Panc1 (cell line): ENCODE data around the gene ZNF135.

Source experiments
- POLR2AphosphoS5 ChIP-seq: IDR thresholded peaks from 2 replicates; pipeline ENCODE4 v1.6.1; 2012; ENCODE audit warnings: mild to moderate bottlenecking, low read depth, low read length, moderate library complexity
- SIN3A ChIP-seq: IDR thresholded peaks from 2 replicates; pipeline ENCODE4 v1.6.1; 2012; ENCODE audit warnings: low read depth, mild to moderate bottlenecking, low read length, moderate library complexity, borderline replicate concordance; ENCODE audit not compliant: insufficient read depth
- TCF7L2 ChIP-seq: IDR thresholded peaks from 2 replicates; pipeline ENCODE4 v1.6.1; 2011; ENCODE audit warnings: mild to moderate bottlenecking, low read depth, low read length, inconsistent platforms
- TF ChIP-seq, protein P1 (sequence below): fragments of 450-650 bp; IDR thresholded peaks from 2 replicates; pipeline ENCODE4 v1.5.1; 2017; ENCODE audit warnings: mild to moderate bottlenecking
- TF ChIP-seq, protein P2 (sequence below), 2 experiments: IDR thresholded peaks; 2 replicates each; pipeline ENCODE4 v1.6.1; 2011 to 2012; ENCODE audit warnings: low read depth in 2 of 2, control low read depth in 1 of 2, low read length in 1 of 2, mild to moderate bottlenecking in 1 of 2, moderate library complexity in 1 of 2; ENCODE audit not compliant: insufficient read depth in 1 of 2

DNA sequence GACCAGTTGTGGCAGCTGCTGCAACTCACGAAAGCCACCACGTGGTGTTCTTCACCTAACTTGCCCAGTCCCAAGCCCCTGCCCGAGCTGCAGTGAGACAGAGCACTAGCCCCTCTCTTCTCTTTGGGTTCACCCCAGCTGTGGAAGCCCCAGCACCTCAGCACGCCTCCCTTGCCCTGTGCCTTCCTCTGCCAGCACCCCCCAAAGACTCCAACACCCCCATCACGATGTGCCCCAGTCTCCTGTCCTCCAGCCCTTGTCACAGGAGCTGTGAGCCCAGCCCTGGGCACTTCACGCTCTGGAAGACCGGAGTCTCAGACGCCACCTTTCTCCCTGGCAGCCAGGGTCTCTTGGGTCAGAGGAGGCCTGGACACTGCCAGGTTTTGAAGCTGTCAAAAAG is 2.2 kb upstream of the ZNF135 start:
- TF ChIP-seq POLR2AphosphoS5 = no peak
- TF ChIP-seq, protein P1, sequence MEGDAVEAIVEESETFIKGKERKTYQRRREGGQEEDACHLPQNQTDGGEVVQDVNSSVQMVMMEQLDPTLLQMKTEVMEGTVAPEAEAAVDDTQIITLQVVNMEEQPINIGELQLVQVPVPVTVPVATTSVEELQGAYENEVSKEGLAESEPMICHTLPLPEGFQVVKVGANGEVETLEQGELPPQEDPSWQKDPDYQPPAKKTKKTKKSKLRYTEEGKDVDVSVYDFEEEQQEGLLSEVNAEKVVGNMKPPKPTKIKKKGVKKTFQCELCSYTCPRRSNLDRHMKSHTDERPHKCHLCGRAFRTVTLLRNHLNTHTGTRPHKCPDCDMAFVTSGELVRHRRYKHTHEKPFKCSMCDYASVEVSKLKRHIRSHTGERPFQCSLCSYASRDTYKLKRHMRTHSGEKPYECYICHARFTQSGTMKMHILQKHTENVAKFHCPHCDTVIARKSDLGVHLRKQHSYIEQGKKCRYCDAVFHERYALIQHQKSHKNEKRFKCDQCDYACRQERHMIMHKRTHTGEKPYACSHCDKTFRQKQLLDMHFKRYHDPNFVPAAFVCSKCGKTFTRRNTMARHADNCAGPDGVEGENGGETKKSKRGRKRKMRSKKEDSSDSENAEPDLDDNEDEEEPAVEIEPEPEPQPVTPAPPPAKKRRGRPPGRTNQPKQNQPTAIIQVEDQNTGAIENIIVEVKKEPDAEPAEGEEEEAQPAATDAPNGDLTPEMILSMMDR = no peak
- TF ChIP-seq TCF7L2 = no peak
- TF ChIP-seq, protein P2, sequence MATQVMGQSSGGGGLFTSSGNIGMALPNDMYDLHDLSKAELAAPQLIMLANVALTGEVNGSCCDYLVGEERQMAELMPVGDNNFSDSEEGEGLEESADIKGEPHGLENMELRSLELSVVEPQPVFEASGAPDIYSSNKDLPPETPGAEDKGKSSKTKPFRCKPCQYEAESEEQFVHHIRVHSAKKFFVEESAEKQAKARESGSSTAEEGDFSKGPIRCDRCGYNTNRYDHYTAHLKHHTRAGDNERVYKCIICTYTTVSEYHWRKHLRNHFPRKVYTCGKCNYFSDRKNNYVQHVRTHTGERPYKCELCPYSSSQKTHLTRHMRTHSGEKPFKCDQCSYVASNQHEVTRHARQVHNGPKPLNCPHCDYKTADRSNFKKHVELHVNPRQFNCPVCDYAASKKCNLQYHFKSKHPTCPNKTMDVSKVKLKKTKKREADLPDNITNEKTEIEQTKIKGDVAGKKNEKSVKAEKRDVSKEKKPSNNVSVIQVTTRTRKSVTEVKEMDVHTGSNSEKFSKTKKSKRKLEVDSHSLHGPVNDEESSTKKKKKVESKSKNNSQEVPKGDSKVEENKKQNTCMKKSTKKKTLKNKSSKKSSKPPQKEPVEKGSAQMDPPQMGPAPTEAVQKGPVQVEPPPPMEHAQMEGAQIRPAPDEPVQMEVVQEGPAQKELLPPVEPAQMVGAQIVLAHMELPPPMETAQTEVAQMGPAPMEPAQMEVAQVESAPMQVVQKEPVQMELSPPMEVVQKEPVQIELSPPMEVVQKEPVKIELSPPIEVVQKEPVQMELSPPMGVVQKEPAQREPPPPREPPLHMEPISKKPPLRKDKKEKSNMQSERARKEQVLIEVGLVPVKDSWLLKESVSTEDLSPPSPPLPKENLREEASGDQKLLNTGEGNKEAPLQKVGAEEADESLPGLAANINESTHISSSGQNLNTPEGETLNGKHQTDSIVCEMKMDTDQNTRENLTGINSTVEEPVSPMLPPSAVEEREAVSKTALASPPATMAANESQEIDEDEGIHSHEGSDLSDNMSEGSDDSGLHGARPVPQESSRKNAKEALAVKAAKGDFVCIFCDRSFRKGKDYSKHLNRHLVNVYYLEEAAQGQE (IDR thresholded peaks at IDR 0.05; ENCODE audit: insufficient read depth in 1 of 2, low read depth in 2 of 2, low read length in 1 of 2) = no peak
- TF ChIP-seq SIN3A = no peak
